T-helper 2 cell treated with Interferon-gamma antibody and Interleukin-4, amounts not matched to agents 5 μg/mL and 100 μg/mL, for 36 hours (primary cell): ENCODE data around the gene CLEC4F.
A peak's percentile ranks its signal among the peaks of the same experiment; 100 is the strongest.

Experiments used
- DNase-seq: peaks from one replicate; pipeline ENCODE4 v3.0.0; 2021; ENCODE audit warnings: low spot score
- H3K27ac Mint-ChIP-seq: one replicate; pipeline ENCODE4 v1.8.0; 2021; ENCODE audit warnings: mild to moderate bottlenecking, mixed read lengths
- H3K27me3 Mint-ChIP-seq: one replicate; pipeline ENCODE4 v1.8.0; 2021; ENCODE audit warnings: low read depth, mixed read lengths
- H3K36me3 Mint-ChIP-seq: one replicate; pipeline ENCODE4 v1.8.0; 2021; ENCODE audit warnings: low read depth, mixed read lengths
- H3K4me1 Mint-ChIP-seq: one replicate; pipeline ENCODE4 v1.8.0; 2021; ENCODE audit warnings: low read depth, mixed read lengths
- H3K4me3 Mint-ChIP-seq: one replicate; pipeline ENCODE4 v1.8.0; 2022; ENCODE audit warnings: mild to moderate bottlenecking, moderate library complexity, mixed read lengths
- H3K9me3 Mint-ChIP-seq: one replicate; pipeline ENCODE4 v1.8.0; 2021; ENCODE audit warnings: mixed read lengths

Gene CLEC4F

GRCh38 chr2:70832386-70832785 is 12.0 kb upstream of the CLEC4F start:
- no peaks in the 10 kb centered on the region for H3K36me3 Mint-ChIP-seq
- H3K27ac Mint-ChIP-seq: no peak overlapping the region
- peaks cover 5% of the 10 kb centered on the region for H3K4me1 Mint-ChIP-seq
- H3K27me3 Mint-ChIP-seq: no peaks in the 10 kb centered on the region
- no peak for DNase-seq
- no peaks in the 10 kb centered on the region for H3K9me3 Mint-ChIP-seq
- H3K4me3 Mint-ChIP-seq: no peak overlapping the region

GRCh38 chr2:70831861-70832260 is 11.5 kb upstream of the CLEC4F start:
- H3K4me1 Mint-ChIP-seq: peaks cover 8% of the 10 kb centered on the region
- no peak overlapping the region for H3K4me3 Mint-ChIP-seq
- no peaks in the 10 kb centered on the region for H3K36me3 Mint-ChIP-seq
- H3K27me3 Mint-ChIP-seq: no peaks in the 10 kb centered on the region
- no peak overlapping the region for H3K27ac Mint-ChIP-seq
- H3K9me3 Mint-ChIP-seq: no peaks in the 10 kb centered on the region
- DNase-seq: no peak

GRCh38 chr2:70830366-70830765 is 10.0 kb upstream of the CLEC4F start:
- H3K27me3 Mint-ChIP-seq: no peaks in the 10 kb centered on the region
- H3K4me1 Mint-ChIP-seq: peaks cover 11% of the 10 kb centered on the region
- no peak overlapping the region for H3K4me3 Mint-ChIP-seq
- H3K9me3 Mint-ChIP-seq: no peaks in the 10 kb centered on the region
- H3K36me3 Mint-ChIP-seq: no peaks in the 10 kb centered on the region
- DNase-seq: no peak
- H3K27ac Mint-ChIP-seq: no peak overlapping the region

- H3K9me3 Mint-ChIP-seq: no peaks in the 10 kb centered on the region
- peaks cover 11% of the 10 kb centered on the region for H3K4me1 Mint-ChIP-seq
- DNase-seq: no peak
- no peaks in the 10 kb centered on the region for H3K27me3 Mint-ChIP-seq
- no peak overlapping the region for H3K4me3 Mint-ChIP-seq
- H3K27ac Mint-ChIP-seq: no peak overlapping the region
- H3K36me3 Mint-ChIP-seq: no peaks in the 10 kb centered on the region
Measured at GRCh38 chr2:70829916-70830315, 9.5 kb upstream of the CLEC4F start.

DNA sequence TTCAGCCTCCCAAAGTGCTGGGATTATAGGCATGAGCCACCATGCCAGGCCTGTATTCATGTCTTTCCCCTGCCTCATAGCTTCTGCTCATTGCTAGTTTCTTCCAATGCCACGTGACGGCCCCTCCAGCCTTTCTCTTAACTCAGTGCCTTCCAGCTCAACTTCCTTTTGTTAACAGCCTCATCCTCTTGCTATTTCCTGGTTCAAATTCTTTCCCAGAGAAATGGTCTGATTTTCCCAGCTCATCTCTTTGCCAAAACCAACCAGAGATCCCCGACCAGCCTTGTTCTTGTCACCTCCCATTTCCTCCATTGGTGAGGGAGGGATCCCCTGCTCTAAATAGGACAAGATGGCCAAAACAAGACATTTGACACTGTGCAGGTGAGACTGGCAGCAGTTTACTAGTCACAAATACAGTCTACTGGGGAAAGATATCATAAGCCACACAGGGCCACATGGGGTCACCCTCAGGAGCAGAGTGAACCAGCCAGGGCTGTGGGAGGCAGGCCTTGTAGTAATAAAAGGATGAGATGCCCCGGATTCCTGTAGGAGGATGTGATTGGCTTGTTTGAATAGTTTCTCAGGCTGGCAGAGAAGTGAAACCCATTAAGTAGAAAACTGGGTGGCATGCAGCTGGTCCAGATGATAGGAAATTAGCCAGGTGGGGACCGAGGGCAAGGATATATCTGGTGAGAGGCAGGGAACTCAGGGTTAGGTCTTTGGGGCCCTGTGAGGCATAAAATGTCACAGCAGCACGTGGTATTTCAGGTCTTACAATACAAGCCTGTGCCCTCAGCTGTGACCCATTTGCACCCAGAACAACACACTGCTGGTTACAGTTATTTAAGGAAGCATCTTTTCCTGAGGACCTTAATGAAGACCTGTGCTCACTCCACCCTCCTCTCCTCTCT is 8.8 kb upstream of the CLEC4F start:
- no peaks in the 10 kb centered on the region for H3K9me3 Mint-ChIP-seq
- H3K4me1 Mint-ChIP-seq: peaks cover 12% of the 10 kb centered on the region
- no peak overlapping the region for H3K4me3 Mint-ChIP-seq
- H3K27me3 Mint-ChIP-seq: no peaks in the 10 kb centered on the region
- no peak for DNase-seq
- H3K36me3 Mint-ChIP-seq: no peaks in the 10 kb centered on the region
- H3K27ac Mint-ChIP-seq: no peak overlapping the region

GRCh38 chr2:70828115-70828514 is 7.7 kb upstream of the CLEC4F start:
- Mint-ChIP-seq H3K36me3 (no peaks in the 10 kb centered on the region), H3K27me3 (no peaks in the 10 kb centered on the region), H3K4me3 (no peak overlapping the region), H3K9me3 (no peaks in the 10 kb centered on the region), H3K4me1 (peaks cover 19% of the 10 kb centered on the region), H3K27ac (no peak overlapping the region)
- no peak for DNase-seq

GRCh38 chr2:70827388-70827787 is 7.0 kb upstream of the CLEC4F start:
- H3K27ac Mint-ChIP-seq: peak overlapping the region; percentile 64
- no peaks in the 10 kb centered on the region for H3K36me3 Mint-ChIP-seq
- H3K4me3 Mint-ChIP-seq: no peak overlapping the region

GRCh38 chr2:70826696-70827350 is 6.4 kb upstream of the CLEC4F start:
- no peak overlapping the region for H3K4me3 Mint-ChIP-seq
- H3K9me3 Mint-ChIP-seq: no peaks in the 10 kb centered on the region
- H3K27me3 Mint-ChIP-seq: no peaks in the 10 kb centered on the region
- H3K4me1 Mint-ChIP-seq: peaks cover 26% of the 10 kb centered on the region
- no peak for DNase-seq
- peak overlapping the region; percentile 64 for H3K27ac Mint-ChIP-seq
- H3K36me3 Mint-ChIP-seq: no peaks in the 10 kb centered on the region

More at GRCh38 chr2:70827388-70827787, 7.0 kb upstream of the CLEC4F start:
- Mint-ChIP-seq H3K27me3 (no peaks in the 10 kb centered on the region), H3K9me3 (no peaks in the 10 kb centered on the region), H3K4me1 (peaks cover 26% of the 10 kb centered on the region)
- no peak for DNase-seq

DNA sequence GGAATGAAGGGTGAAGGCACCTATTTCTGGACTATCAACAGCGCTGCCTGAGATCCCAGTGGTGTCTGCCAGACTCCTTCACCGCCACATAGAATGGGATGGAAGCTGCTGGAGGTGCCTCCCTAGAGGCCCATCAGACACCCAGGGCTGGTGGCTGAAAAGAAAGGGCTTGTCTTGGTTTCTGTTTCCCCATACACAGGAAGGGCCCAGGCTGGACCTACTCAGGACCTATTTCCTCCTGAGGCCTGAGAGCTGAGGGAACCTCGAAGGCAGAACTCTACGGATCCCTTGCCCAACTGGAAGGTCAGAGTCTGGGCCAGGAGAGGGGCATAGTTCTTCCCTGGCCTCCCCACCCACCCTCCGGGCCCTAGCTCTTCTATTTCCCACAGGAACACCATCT is 2.9 kb upstream of the CLEC4F start:
- Mint-ChIP-seq H3K4me3 (no peak overlapping the region), H3K4me1 (peaks cover 32% of the 10 kb centered on the region), H3K27me3 (no peaks in the 10 kb centered on the region), H3K9me3 (no peaks in the 10 kb centered on the region), H3K36me3 (no peaks in the 10 kb centered on the region), H3K27ac (peak overlapping the region; percentile 61)
- DNase-seq: no peak

DNA sequence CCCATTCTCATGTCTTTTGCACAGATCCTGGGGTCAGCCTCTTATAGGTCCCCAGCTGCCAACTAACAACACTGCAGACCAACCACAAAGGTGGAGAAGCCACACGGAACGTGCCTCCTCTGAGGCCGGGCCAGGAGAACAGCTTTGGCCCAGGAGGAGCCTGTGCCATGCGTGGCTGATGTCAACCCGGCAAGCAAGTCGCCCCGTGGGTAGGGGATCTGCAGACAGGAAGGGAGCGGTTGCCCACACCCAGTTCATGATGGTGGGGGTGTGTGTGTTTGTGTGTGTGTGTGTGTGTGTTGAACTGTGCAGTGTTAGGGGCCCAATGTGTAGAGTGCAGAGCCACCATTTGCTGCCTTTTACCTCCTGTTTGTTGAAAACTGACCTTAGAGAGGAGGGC is 2.4 kb upstream of the CLEC4F start:
- Mint-ChIP-seq H3K27me3 (no peaks in the 10 kb centered on the region), H3K4me1 (peaks cover 33% of the 10 kb centered on the region), H3K36me3 (no peaks in the 10 kb centered on the region), H3K4me3 (peak overlapping the region; percentile 7), H3K9me3 (no peaks in the 10 kb centered on the region), H3K27ac (peak overlapping the region; percentile 61)
- no peak for DNase-seq

DNA sequence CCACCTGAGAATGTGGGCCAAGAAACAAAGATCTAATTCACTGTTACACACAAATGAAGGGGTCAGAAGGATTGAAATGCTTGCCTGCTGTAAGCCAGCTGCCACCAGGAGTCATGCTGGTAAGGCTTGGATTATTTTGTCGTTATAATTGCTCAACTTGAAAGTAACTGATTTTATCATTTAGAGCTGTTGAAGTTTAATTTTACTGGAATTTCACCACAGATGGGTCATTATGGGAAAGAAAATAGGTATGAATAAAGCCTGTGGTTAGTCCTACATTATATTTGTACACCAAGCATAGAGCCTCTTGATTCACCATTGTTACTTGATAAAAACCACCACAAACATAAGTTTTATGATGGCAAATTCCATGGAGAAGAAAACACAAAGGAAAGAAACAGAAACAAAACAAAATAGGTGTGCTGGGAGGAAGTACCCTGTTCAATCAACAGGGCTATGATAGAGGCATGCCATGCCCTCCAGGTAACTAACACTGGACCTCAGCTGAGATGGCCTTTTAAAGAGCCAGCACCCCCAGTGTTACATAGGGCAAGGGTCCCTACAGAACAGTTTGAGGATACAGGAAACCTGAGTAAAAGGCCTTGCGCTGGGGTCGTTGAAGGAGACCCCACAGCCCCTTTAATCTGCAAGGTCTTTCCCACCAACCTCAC is 3.0 kb downstream of the CLEC4F start:
- no peak overlapping the region for H3K4me3 Mint-ChIP-seq
- H3K4me1 Mint-ChIP-seq: peaks cover 16% of the 10 kb centered on the region
- no peaks in the 10 kb centered on the region for H3K36me3 Mint-ChIP-seq
- H3K27me3 Mint-ChIP-seq: no peaks in the 10 kb centered on the region
- H3K9me3 Mint-ChIP-seq: no peaks in the 10 kb centered on the region
- H3K27ac Mint-ChIP-seq: peak overlapping the region; percentile 43
- no peak for DNase-seq

- Mint-ChIP-seq H3K4me1 (peaks cover 16% of the 10 kb centered on the region), H3K4me3 (no peak overlapping the region), H3K27ac (no peak overlapping the region), H3K9me3 (no peaks in the 10 kb centered on the region), H3K36me3 (no peaks in the 10 kb centered on the region), H3K27me3 (no peaks in the 10 kb centered on the region)
- DNase-seq: no peak
Measured at GRCh38 chr2:70816726-70817125, 3.7 kb downstream of the CLEC4F start.

DNA sequence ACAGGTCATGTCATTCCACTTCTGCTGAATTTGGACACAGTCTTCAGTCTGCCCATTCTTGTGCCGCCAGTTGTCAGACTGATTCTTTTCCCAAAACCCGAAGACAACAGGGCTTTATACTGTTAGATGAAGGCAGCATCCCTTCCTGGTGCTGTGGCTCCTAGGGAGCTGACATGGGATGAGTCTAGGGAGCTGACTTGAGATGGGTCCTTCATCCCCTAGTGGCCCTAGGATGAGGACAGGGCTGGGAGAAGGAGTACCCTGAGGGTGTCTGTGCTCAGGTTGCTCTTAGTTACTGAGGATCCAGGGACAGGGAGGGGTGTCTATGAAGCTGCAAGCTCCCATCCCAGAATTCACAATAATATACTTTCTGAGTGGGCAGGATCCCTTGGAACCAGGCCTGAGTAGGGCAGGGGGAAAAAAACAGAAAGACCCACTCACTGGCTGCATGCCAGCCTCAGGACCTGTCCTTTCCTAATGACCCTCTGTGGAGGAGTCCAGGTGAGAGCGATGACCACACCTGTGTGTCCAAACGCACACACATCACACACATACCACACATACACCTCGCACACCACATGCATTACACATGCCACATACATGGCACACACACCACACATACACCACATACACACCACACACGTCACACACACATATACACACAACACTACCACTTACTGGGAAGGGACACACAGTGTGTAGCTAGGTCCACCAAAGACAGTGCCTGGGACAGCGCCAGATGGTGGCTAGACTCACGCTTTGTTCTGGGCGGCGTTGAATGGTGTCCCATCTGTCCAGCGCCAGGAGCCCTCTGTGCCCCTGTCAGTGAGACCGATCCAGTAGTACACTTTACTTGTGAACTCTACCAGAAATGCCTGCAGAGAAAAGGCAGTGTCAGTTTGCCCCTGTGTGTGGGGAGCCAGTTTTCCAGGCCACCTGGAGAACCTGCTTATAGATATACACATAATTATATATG is 11.1 kb downstream of the CLEC4F start:
- Mint-ChIP-seq H3K4me1 (no peaks in the 10 kb centered on the region), H3K9me3 (no peaks in the 10 kb centered on the region), H3K27ac (no peak overlapping the region), H3K36me3 (no peaks in the 10 kb centered on the region), H3K4me3 (no peak overlapping the region), H3K27me3 (no peaks in the 10 kb centered on the region)
- no peak for DNase-seq
